ENCODE data around the gene DIO1. TPM values are rescaled to one million over a fixed set of nuclear protein-coding genes. Genes with fewer than 3 reads are reported as not detected.

The DIO1 gene
- total and polyA plus RNA-seq, 8 donors = 0.09 TPM; not detected in 7

GRCh38 chr1:53889304-53890298, 4.4 kb upstream of the DIO1 start, which contains the start of gene YIPF1:
YIPF1 (minus strand) TSS chr1:53889797; CDS start chr1:53888937, 860 bp downstream.
- FAIRE-seq = no peak
- Histone ChIP-seq H3K4me3 (peak within 1 kb of the TSS; percentile 52 to 99 (median 87)), H3K27ac (peak within 1 kb of the TSS; percentile 27 to 82 (median 47)), H3K27me3 (no peaks in the 10 kb centered on the region), H3K4me1 (peaks cover 0 to 9% (median 5%) of the 10 kb centered on the region in 3 donors), H3K9me3 (no peaks in the 10 kb centered on the region), H3K36me3 (no peaks in the 10 kb centered on the region)
- ATAC-seq = peak; percentile 99 to 100 (median 100)
- TF ChIP-seq, protein P1, sequence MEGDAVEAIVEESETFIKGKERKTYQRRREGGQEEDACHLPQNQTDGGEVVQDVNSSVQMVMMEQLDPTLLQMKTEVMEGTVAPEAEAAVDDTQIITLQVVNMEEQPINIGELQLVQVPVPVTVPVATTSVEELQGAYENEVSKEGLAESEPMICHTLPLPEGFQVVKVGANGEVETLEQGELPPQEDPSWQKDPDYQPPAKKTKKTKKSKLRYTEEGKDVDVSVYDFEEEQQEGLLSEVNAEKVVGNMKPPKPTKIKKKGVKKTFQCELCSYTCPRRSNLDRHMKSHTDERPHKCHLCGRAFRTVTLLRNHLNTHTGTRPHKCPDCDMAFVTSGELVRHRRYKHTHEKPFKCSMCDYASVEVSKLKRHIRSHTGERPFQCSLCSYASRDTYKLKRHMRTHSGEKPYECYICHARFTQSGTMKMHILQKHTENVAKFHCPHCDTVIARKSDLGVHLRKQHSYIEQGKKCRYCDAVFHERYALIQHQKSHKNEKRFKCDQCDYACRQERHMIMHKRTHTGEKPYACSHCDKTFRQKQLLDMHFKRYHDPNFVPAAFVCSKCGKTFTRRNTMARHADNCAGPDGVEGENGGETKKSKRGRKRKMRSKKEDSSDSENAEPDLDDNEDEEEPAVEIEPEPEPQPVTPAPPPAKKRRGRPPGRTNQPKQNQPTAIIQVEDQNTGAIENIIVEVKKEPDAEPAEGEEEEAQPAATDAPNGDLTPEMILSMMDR (IDR thresholded peaks at IDR 0.05) = no peak
- WGBS, 2 donors = 1% methylated on average over 59 to 62 of the region's 62 CpGs
- intact Hi-C loops (cut with DNase I) = loop anchor here in 1 of 3 donors (5.0 kb wide), 1 partner anchor 58 kb away; the partner anchor contains the start of genes IFT25 and LRRC42
- DNase-seq = peak; percentile 89 to 96 (median 91)

DNA sequence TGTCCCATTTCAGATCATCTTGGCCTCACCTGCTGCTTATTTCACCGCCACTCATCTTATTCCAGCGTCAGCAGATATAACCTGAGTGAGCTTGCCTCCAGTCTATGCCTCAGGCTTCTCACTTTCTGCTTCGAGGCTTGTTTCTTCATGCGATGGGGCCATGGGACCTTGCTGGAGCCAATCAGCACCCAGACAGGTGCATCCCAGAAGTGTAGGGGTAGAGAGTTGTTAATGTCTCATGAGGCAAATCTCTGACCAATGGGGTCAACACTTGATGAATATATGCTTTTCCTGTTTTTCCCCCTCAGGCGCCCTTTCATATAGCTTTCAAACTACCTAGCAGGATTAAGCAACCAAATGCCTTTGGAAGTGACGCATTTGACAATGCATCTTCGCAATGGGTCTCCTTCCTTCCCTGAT, 3.5 kb upstream of the DIO1 start:
- TF ChIP-seq, protein P1 (IDR thresholded peaks at IDR 0.05) = no peak
- Histone ChIP-seq H3K4me3 (peak overlapping the region in 2 of 4 donors; percentile 91 to 99), H3K9me3 (no peaks in the 10 kb centered on the region), H3K4me1 (peaks cover 0 to 9% (median 5%) of the 10 kb centered on the region in 3 donors), H3K27me3 (no peaks in the 10 kb centered on the region), H3K36me3 (no peaks in the 10 kb centered on the region), H3K27ac (peak overlapping the region in 1 of 4 donors; percentile 64)
- ATAC-seq = peak in 3 of 4 donors; percentile 1 to 9 (median 8)
- intact Hi-C loops (cut with DNase I) = no loop called here
- no peak for DNase-seq
- 59 to 66% methylated on average over 7 of the region's 7 CpGs for WGBS, 2 donors
- no peak for FAIRE-seq

GRCh38 chr1:53891018-53891417, 3.0 kb upstream of the DIO1 start:
- WGBS, 2 donors = 74 to 76% methylated on average over 2 of the region's 2 CpGs
- DNase-seq (no peak), FAIRE-seq (no peak), ATAC-seq (no peak)
- Histone ChIP-seq H3K36me3 (no peaks in the 10 kb centered on the region), H3K9me3 (no peaks in the 10 kb centered on the region), H3K27me3 (no peaks in the 10 kb centered on the region), H3K27ac (no peak overlapping the region), H3K4me1 (peaks cover 0 to 9% (median 5%) of the 10 kb centered on the region in 3 donors), H3K4me3 (no peak overlapping the region)
- intact Hi-C loops (cut with DNase I) = no loop called here
- TF ChIP-seq, protein P1 (IDR thresholded peaks at IDR 0.05) = no peak

DNA sequence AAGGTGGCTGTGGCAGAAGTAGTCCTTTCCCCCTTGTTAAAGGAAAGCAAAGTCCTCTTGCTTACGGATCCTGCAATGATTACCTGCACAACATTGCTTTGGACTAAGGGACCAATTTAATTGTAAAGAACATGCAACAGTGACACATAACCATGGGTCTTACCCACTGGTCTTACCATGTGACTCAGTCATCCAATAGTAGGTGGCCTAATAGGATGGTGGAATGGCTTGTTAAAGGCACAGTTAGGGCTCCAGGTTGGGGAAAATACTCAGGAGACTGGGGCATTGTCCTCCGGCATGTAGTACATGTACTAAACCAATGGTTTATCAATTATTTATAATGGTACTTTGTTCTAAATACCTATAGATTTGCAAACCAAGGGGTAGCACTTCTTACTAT, 2.3 kb upstream of the DIO1 start:
- WGBS, 2 donors = 89 to 96% methylated on average over 2 of the region's 2 CpGs
- DNase-seq (no peak), FAIRE-seq (no peak)

More for the DNA sequence above, 2.3 kb upstream of the DIO1 start:
- no peak overlapping the region for H3K27ac ChIP-seq
- intact Hi-C loops (cut with DNase I) = no loop called here
- no peak overlapping the region for H3K4me3 ChIP-seq
- ATAC-seq = no peak
- H3K27me3 ChIP-seq = no peaks in the 10 kb centered on the region
- H3K4me1 ChIP-seq = peaks cover 0 to 9% (median 5%) of the 10 kb centered on the region in 3 donors
- no peaks in the 10 kb centered on the region for H3K9me3 ChIP-seq
- H3K36me3 ChIP-seq = no peaks in the 10 kb centered on the region
- TF ChIP-seq, protein P1 (IDR thresholded peaks at IDR 0.05) = no peak
